Muscle layer of duodenum (tissue), 2 donors: ENCODE results near the gene EIF5AL1.
"Not testable (repeated sequence)": the region's sequence is repeated elsewhere in the genome, so short reads cannot be mapped to it uniquely, and the experiment has no call there.

ENCODE experiments used
- H3K27ac ChIP-seq: one replicate; pipeline ENCODE4 v1.7.0; 2013; ENCODE audit warnings: mild to moderate bottlenecking, low read length
- H3K27me3 ChIP-seq: one replicate; pipeline ENCODE4 v1.7.0; 2013; ENCODE audit warnings: low read depth, mild to moderate bottlenecking, control low read depth, low read length
- H3K36me3 ChIP-seq, 2 donors: one replicate each; pipeline ENCODE4 v1.7.0; 2013; ENCODE audit warnings: low read length in 2 of 2, control low read depth in 1 of 2, mild to moderate bottlenecking in 1 of 2; ENCODE audit not compliant: insufficient read depth in 2 of 2, control insufficient read depth in 1 of 2
- H3K4me1 ChIP-seq, 2 donors: one replicate each; pipeline ENCODE4 v1.7.0; 2013; ENCODE audit warnings: low read length in 2 of 2, mild to moderate bottlenecking in 2 of 2, control low read depth in 1 of 2, moderate library complexity in 1 of 2; ENCODE audit not compliant: insufficient read depth in 2 of 2, control insufficient read depth in 1 of 2
- H3K4me3 ChIP-seq, 2 donors: one replicate each; pipeline ENCODE4 v1.7.0; 2013; ENCODE audit warnings: low read length in 2 of 2, low read depth in 1 of 2, mild to moderate bottlenecking in 1 of 2
- H3K9me3 ChIP-seq, 2 donors: one replicate each; pipeline ENCODE4 v1.7.0; 2013; ENCODE audit warnings: low read length in 2 of 2, control low read depth in 1 of 2, mild to moderate bottlenecking in 1 of 2; ENCODE audit not compliant: control insufficient read depth in 1 of 2
- donor health status: healthy.

Gene EIF5AL1

DNA sequence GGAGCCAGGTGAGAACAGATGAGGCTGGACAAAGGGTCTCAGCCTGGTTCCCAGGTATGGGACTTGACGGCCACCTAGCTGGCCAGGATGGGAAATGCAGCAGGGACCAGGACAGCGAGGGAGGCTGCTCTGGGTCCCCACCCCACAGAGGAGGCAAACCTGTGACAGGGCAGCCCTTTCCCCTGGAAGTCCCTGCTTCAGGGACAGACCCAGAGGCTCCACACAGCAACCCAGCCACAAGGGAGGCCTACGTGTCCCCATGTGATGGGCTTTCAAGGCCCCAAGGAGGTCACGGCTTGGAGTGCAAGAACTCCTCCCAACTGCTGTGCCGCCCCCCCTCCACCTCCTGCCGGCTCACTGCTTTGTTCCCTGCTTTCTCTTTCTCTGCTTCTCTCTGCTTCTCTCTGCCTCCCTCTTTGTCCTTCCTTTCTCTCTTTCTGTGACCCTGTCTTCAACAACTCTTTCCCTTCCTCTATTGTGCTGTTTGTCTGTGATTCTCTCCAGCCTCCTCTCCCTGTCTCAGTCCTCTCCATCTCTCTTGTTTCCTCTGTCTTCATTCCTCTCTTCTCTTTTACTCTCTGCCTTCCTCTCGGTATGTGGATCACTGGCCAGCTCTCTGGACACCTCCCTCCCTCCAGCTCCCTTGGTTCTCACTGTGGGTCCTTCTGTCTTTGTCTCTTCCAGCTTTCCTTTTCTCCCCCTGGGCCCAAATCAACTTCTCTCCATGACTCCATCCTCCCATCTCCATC lies 9.6 kb upstream of the EIF5AL1 start:
- no peaks in the 10 kb centered on the region for H3K27me3 ChIP-seq
- no peak overlapping the region for H3K4me3 ChIP-seq
- no peaks in the 10 kb centered on the region for H3K4me1 ChIP-seq
- H3K9me3 ChIP-seq: no peaks in the 10 kb centered on the region
- no peak overlapping the region for H3K27ac ChIP-seq
- no peaks in the 10 kb centered on the region for H3K36me3 ChIP-seq

DNA sequence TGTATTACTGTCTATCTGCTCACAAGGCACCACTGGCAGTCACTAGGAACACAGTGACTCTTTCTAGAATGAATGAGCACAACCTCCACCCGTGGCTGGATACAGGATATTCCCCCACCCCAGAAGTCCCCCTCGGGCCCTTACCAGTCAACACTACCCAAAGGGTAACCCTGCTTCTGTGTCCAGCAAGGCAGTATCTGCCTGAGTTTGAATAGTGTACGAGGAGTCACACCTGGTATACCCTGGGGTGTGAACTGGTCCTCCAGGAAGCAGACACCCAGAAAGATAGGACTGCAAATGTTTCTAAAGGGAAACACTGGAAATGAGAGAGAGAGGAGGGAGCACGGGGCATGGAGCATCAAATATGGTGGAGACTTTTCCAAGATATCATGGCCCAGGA lies 8.5 kb upstream of the EIF5AL1 start:
- H3K27ac ChIP-seq, H3K27me3 ChIP-seq, H3K4me3 ChIP-seq, H3K36me3 ChIP-seq, H3K9me3 ChIP-seq, H3K4me1 ChIP-seq: not testable (repeated sequence)

DNA sequence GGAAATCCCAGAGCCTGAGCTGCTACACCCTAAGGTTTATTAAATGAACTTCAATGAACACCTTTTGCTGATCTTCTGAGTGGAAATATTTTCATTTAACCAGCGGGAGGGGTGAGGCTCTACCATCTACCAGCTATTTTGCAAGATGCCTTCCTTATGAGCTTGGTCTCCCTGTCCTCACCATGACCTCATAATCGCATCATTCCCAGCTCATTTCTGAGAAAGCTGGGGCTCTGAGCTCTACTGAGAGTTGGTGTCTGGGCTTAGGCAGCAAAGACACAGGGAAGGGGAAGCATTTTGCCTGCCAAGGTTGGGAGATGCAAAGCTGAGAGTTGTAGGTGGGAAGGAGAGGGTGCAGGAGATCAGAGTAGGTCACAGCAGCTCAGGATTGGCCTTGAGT lies 7.8 kb upstream of the EIF5AL1 start:
- not testable (repeated sequence) for H3K27me3 ChIP-seq, H3K36me3 ChIP-seq, H3K4me3 ChIP-seq, H3K27ac ChIP-seq, H3K4me1 ChIP-seq, H3K9me3 ChIP-seq

DNA sequence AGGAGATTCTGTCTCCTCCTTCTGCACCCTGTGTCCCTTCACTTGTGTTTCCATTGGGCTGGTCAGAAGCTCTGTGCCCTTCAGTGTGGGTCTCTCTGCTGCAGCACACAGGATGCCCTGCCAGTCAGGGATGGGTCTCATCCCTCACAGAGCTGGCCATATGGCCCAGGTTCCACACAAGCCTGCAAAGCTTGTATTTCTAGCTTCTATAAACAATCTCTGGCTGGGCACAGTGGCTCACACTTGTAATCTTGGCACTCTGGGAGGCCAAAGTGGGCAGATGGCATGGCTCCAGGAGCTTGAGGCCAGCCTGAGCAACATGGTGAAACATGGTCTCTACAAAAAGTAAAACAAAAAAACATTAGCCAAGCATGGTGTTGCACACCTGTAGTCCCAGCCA lies 7.0 kb upstream of the EIF5AL1 start:
- H3K27me3 ChIP-seq, H3K4me1 ChIP-seq, H3K9me3 ChIP-seq, H3K27ac ChIP-seq, H3K36me3 ChIP-seq, H3K4me3 ChIP-seq: not testable (repeated sequence)

DNA sequence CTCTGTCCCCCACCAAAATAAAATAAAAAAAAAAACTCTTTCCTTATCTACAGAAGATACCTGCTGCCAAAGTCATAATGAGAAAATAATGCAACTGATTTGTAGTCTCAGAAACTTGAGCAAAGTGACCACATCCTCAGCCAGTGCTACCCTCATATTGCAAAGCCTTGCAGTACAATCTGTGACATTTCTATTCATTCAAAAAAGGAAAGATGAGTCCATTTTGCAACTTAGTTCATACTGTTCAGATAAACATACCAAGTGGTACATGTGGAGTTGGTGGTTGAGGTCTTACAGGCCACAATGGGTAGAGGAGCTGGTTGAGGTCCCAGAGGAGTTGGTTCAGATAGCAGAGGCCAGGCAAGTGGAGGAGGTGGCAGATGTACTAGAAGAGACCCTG lies 6.5 kb upstream of the EIF5AL1 start:
- H3K27me3 ChIP-seq: no peaks in the 10 kb centered on the region
- no peak overlapping the region for H3K27ac ChIP-seq
- H3K36me3 ChIP-seq: no peaks in the 10 kb centered on the region
- no peaks in the 10 kb centered on the region for H3K4me1 ChIP-seq
- H3K9me3 ChIP-seq: no peaks in the 10 kb centered on the region
- no peak overlapping the region for H3K4me3 ChIP-seq

DNA sequence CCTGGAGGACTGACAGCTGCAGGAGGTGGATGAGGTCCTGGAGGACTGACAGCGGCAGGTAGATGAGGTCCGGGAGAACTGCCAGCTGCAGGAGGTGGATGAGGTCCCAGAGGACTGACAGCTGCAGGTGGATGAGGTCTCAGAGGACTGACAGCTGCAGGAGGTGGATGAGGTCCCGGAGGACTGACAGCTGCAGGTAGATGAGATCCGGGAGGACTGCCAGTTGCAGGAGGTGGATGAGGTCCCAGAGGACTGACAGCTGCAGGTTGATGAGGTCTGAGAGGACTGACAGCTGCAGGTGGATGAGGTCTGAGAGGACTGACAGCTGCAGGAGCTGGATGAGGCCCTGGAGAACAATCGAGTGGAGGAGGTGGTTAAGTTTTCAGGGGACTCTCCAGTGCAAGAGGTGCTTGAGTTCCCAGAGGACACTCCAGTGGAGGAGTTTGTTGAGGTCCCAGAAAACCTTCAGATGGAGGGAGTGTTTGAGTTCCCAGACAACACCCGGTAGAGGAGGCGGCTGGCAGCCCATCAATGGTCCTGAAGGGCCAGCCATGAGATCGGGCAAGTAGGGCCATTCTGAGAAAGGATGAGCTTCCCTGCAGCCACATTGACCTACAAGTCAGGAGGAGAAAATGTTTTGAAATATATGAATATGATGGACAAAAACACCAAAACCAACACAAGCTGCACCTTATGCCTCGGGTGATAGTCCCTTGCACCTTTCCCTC lies 4.7 kb upstream of the EIF5AL1 start:
- H3K27me3 ChIP-seq: no peaks in the 10 kb centered on the region
- H3K4me3 ChIP-seq: no peak overlapping the region
- no peak overlapping the region for H3K27ac ChIP-seq
- no peaks in the 10 kb centered on the region for H3K4me1 ChIP-seq
- H3K9me3 ChIP-seq: no peaks in the 10 kb centered on the region
- H3K36me3 ChIP-seq: no peaks in the 10 kb centered on the region

DNA sequence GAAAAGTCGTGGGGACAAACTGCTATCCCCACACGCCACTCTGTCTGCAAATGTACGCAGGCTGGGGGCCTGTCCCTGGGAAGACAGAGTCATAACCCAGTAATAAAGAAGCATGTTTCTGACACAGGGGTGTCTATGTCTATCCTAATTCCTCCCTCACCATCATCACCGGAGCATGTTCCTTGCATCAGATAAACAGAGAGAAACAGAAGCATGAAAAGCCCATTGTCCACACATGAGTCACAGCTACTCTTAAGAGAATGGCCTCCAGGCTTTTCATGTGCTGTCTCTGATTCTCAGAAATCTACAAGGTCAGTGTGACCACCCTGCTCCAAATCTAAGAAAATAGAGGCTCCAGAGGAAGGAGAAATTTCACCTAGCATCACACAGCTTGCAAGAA lies 4.1 kb upstream of the EIF5AL1 start:
- H3K36me3 ChIP-seq, H3K27ac ChIP-seq, H3K9me3 ChIP-seq, H3K27me3 ChIP-seq, H3K4me1 ChIP-seq, H3K4me3 ChIP-seq: not testable (repeated sequence)

DNA sequence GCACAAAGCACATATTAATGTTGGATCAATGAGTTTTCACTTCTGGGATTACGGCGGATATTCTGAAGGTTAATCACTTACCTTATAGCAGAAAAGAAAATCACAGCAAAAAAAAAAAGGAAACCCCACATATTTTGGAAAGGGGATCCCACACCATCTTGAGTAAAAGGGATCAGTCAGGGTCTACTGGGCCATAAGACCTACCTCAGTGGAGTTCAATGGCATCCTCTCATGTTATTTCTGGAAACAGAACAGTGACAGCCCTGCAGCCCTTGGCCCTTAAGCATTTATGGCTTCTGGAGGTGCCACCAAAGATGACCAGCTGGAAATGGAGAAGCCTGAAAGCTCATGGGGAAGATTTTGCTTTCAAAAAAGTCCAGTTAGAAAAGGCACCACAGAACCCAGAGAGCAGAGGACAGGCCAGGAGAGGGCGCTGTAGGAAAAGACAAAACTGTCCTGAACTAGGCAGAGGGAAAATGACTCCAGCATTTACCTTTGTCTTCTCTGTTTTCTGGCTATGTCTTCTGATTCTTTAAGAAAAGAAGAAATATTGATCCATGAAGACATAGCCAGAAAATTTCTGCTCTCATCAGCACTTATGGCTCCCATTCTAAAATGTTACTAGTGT lies 2.9 kb upstream of the EIF5AL1 start:
- H3K4me3 ChIP-seq, H3K27ac ChIP-seq, H3K27me3 ChIP-seq, H3K9me3 ChIP-seq, H3K4me1 ChIP-seq, H3K36me3 ChIP-seq: not testable (repeated sequence)

DNA sequence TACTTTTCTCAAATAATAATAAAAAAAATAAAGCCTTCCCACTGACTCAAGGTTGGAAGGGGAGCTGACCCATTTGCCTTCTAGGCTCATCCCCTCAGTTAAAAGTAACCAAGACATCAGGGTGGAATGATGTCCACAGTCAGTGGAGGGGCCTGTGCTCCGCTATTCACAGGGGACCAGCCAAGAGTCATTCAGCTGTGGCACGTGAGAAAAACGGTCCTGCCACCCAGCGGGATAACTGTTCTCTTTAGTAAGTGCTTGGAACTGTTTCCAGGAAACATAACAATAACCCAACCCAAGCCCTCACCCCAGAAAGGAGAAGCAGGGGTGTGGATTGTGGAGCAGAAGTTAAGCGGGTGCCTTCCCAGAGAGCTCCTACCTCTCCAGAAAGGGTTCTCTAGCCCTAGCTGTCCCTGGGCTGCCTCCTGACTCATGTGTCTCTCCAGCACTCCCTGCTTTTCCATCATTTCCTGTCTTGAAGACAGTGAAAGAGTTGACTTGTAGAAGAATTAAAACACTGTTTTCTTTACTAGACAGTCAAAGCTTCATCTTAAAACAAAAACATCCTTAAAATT lies 2.3 kb upstream of the EIF5AL1 start:
- not testable (repeated sequence) for H3K4me3 ChIP-seq, H3K4me1 ChIP-seq, H3K27ac ChIP-seq, H3K9me3 ChIP-seq, H3K36me3 ChIP-seq, H3K27me3 ChIP-seq

DNA sequence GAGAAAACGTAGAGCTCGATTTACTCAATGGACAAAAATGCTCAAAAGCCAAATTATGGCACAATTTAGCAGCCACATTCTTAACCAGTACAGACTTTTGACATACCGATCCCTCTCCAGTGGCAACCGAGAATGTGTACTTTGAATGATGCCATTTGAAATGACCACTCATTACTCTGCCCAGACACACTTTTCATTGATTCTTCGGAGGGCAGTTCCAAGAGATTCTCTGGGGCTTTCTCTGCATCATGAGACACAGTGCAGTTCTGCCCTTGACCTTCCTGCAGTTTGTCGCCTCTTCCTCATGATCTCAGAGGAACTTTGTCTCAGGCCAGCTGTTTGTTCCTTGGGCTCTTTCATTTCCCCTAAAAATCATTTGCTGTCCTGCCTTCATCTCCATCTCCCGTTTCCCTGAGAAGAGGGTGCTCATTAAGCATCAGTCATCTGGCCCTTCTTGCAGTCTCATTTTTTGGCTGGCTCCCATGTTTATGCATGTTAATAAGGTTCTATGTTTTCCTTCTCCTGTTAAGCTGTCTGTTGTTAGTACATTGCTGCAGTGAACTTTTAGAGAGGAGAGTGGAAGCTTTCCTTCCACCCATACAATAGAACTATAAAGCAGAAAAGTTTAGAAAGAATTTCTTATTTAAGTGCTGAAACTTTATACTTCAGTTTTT lies 4.3 kb downstream of the EIF5AL1 start:
- not testable (repeated sequence) for H3K36me3 ChIP-seq

DNA sequence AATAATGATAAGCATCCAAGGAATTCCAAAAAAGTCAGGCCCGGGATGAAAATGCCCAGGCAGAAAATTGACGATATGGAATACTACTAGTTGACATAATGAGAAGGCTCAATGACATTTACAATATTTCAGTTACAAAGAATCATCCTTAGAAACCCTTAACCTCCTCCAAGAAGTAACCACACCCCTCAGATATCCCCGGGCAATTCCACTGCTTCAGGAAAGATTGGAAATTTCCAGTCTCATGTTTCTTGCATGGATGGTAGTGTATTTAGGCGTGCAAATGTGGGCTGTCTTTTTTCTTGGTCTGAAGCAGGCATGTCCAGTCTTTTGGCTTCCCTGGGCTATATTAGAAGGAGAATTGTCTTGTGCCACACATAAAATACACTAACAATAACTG lies 5.2 kb downstream of the EIF5AL1 start:
- H3K4me1 ChIP-seq, H3K27ac ChIP-seq, H3K9me3 ChIP-seq, H3K4me3 ChIP-seq, H3K27me3 ChIP-seq, H3K36me3 ChIP-seq: not testable (repeated sequence)

More for the DNA sequence above, 4.3 kb downstream of the EIF5AL1 start:
- not testable (repeated sequence) for H3K4me1 ChIP-seq, H3K27ac ChIP-seq, H3K27me3 ChIP-seq, H3K4me3 ChIP-seq, H3K9me3 ChIP-seq
